ENCODE data around the gene GDPD2.

Gene GDPD2

DNA sequence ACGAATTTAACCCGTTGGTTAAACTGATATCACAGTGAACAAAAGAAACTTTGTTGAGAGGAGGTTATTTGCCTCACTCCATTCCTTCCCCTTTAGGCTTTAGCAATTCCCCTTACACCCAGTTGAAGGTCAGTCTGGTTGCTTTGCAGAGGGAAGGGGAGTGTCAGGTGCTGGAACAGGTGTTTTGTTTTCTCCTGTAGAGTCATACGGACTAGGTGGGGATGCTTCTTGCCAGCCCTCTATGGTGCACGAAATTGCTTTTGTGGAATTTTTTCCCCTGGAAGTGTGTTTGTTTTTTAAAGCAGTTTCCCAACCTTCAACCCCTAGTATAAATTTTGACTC lies 54.6 kb downstream of the GDPD2 start:
- DNase-seq, result no peak

DNA sequence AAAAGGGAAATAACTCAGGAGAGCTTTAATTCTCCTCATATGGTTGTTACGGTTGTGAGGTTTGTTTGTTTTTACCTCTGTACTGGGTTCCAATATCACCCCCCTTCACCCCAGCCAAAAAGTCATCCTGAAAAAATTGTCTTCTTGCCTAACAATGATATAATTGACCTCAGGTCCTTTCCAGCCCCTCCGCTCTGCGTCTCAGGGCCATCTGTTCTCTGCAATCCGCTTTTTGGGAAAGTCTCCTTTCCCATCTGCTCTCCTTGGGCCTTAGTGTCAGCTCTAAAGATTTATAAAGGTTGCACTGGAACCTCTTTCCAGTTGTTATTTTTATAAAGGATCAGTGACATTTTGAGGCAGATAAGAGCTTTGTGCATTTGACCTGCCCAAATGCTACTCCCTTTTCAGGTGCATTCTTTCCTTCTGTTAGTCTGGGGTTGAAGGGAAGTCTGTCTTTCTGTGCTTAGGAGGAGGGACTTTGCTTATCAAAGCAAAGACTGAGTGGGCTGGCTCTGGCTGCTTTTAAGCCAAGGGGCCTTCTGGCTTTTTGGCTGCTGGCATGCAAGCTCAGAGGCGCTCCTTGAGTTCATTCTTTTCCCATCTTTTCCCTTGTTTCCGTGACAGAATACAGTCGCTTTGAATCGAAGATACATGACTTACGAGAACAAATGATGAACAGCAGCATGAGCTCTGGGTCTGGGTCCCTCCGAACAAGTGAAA lies 55.6 kb downstream of the GDPD2 start:
- DNase-seq, result no peak

DNA sequence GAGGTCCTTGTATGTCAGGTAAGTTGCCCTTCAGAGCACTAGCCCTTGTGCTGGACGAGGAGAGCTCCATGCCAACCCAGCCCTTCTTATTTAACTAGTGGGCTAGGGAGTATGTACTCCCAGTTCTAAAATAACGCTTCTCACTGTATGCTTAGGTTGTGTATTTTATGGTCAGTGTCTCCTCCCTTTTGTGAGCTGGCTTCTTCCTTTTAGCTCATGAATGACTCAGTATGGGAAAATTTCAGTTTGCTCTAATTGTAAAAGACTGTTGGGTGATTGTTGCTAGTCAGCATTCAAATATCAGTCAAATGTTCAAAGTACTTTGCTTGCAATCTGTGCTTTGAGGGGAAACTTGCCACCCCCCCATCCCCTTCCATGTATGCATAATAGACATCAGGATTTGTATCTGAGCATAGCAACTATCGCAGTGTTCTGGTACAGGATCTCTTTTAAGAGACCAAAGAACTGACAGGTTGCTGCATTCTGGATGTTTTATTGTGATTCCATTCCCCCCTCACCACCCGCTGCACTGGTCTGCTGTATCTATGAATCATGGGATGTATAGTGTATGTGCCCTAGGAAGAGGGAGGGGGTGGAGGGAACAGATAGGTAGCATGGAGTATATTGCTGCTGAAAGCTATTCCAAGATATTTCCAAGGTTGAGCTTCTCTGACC lies 56.3 kb downstream of the GDPD2 start:
- no peak for DNase-seq

DNA sequence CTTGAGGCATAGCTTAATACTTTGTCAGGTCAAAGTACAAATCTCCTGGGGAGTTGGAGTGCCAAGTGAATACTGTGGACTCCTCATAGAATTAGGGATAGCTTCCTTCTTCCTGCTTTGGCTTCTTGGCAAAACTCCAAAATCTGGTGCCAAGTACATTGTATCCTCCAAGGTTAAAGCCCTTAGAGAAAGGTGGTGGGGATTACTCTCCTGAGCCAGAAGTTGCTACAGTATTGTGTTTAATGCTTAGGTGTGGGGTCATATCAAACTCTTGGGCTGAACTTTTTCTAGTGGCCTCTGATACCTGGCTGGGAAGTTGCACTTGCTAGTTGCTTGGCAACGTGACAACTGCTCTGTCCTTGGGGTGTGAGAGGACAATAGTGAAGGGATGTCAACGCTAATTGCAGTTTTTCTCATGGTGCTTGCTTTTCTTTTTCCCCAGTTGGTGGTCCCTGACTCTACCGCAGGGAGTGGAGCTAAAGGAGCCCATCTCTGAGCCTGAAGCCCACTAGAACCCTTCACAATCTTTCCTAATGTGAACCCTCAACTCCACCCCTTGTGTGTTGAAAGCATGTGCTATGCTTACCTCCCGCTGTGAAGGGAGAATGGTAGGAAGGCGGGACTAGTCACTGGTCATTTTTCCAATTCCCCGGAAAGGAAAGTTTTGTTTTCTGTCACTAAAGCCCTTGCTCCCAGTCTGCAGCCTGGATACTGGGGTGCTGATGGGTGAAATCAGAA lies 57.0 kb downstream of the GDPD2 start:
- no peak for DNase-seq

DNA sequence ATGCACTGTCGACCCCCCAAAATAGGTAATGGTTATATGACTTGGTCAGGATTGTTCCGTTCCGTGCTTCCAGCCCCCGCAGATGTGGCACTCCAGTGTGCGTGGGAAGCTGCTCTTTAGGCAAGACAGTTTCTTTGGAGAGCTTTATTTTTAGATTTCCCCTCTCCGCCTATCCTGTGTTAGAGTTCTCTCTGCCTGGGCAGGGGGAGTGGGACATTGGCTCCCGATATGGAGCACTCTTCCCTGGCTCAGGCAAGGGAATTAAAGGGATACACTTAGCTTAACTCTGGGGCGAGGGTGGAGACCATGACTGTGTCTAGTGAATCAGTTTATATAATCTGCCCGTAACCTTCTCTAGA lies 57.5 kb downstream of the GDPD2 start:
- DNase-seq, result no peak

DNA sequence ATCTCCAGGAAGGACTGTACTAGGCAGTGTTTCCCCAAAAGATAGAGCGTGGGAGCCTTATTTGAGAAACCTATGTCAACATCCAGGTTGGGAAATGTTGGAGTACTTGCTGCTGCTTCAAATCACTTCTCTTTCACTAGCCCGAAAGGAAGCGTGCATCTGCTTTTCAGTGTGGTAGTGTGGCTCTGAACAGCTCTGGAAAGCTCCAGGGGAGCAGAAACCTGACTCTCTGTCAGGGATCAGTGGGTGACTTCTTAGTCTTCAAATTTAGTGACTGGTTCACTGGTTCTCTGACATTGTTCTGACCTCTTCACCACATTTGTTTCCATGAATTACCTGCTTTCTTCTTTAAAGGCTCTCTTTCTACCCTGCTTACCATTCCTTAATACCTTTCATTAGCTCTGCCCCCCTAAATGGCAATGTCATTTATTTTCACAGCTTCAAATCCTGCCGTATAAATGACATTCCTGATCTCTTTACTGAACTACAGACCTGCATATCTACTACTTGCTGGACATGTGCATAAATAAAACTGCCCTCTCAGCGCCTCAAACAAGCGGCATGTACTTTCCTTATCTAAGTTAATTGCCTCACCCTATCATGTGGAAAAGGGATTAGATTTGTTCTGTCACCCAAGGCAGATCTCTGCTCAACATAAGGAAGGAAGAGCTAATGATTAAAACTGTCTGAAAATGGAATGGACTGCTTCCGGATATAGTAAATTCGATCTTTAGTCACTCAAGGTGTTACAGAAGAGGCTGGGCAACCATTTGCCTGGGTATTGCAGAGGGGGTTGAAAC lies 58.6 kb downstream of the GDPD2 start:
- no peak for DNase-seq

DNA sequence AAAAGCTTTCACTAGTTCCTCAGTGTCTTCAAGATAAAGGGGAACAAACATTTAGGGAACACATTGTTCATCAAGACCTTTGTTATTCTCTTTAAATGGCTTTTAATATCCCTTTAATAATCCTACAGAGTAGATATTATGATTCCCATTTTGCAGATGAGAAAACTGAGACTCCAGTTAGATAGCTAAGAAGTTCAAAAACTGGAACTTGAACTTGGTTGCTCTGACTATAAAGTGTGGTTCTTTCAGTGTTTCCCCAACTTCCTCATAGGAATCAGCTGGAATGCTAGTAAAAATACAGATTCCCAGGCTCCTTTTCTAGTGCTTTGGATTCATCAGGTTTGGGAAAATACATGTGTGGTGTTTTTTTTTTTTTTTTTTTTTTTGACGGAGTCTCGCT lies 59.2 kb downstream of the GDPD2 start:
- no peak for DNase-seq

Measured in NCI-H1694 (cell line).